ENCODE measurements around the gene CAPN12. TPM values are rescaled to one million over a fixed set of nuclear protein-coding genes. Genes with fewer than 3 reads are reported as not detected.
A peak's percentile ranks its signal among the peaks of the same experiment; 100 is the strongest.

Gene CAPN12
- total and polyA plus RNA-seq, 2 donors, result 1.6 to 6.5 TPM

DNA sequence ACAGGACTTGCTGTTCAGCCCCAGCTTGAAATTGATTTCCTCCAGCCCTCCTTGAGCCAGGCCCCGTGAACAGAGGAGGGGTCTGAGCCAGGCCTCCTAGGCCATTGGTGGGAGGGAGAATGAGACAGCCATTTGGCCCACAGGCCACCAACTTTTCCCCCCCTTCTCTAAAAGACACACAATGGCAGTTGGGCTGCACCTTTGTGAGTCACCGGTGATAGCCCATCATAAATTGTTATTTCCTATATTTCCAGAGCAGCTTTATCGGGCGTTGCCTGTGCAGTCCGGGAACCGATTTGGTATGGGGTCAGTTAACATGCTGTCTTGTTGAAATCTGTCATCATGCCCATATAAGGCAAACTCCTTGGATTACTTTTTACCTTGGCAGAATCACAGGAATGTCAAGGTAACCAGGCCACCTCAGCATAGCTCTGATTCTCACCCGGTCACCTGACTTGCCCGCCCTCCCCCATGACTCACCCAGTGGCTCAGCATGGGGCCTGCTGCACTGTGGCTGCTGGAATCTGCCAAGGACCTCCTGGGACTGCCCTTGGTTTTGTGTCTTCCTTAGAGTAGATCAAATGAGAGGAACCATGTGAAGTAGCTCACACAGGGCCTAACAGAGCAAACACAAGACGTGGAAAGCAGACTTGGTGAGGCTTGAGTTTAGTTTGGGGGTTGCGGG is 60.7 kb downstream of the CAPN12 start:
- Histone ChIP-seq H3K27ac (ENCODE audit: low read depth in 1 of 2, low read length in 1 of 2) (peak overlapping the region; percentile 74 to 82), H3K27me3 (ENCODE audit: control insufficient read depth in 2 of 2, insufficient read depth in 1 of 2, low read length in 1 of 2) (peaks cover 0 to 9% of the 10 kb centered on the region in 2 donors), H3K4me3 (ENCODE audit: low read length in 2 of 2) (no peak overlapping the region), H3K36me3 (ENCODE audit: control insufficient read depth in 2 of 2, insufficient read depth in 2 of 2, low read length in 1 of 2) (no peaks in the 10 kb centered on the region), H3K4me1 (ENCODE audit: control insufficient read depth in 2 of 2, insufficient read depth in 2 of 2, low read length in 2 of 2) (peaks cover 9 to 56% of the 10 kb centered on the region in 2 donors), H3K9me3 (ENCODE audit: control insufficient read depth in 2 of 2, insufficient read depth in 1 of 2, low read length in 1 of 2) (peaks cover 0 to 3% of the 10 kb centered on the region in 2 donors)
- DNase-seq (ENCODE audit: low read depth in 6 of 9, low spot score in 9 of 9), result no peak
- 64% methylated on average over 10 of the region's 10 CpGs for WGBS

GRCh38 chr19:38682872-38683392 is 61.3 kb downstream of the CAPN12 start:
- Histone ChIP-seq H3K27me3 (ENCODE audit: control insufficient read depth in 2 of 2, insufficient read depth in 1 of 2, low read length in 1 of 2) (peaks cover 0 to 11% of the 10 kb centered on the region in 2 donors), H3K4me1 (ENCODE audit: control insufficient read depth in 2 of 2, insufficient read depth in 2 of 2, low read length in 2 of 2) (peaks cover 9 to 60% of the 10 kb centered on the region in 2 donors), H3K4me3 (ENCODE audit: low read length in 2 of 2) (no peak overlapping the region), H3K9me3 (ENCODE audit: control insufficient read depth in 2 of 2, insufficient read depth in 1 of 2, low read length in 1 of 2) (peaks cover 0 to 3% of the 10 kb centered on the region in 2 donors), H3K27ac (ENCODE audit: low read depth in 1 of 2, low read length in 1 of 2) (peak overlapping the region; percentile 74 to 82), H3K36me3 (ENCODE audit: control insufficient read depth in 2 of 2, insufficient read depth in 2 of 2, low read length in 1 of 2) (no peaks in the 10 kb centered on the region)
- 96% methylated on average over 7 of the region's 7 CpGs for WGBS
- DNase-seq (ENCODE audit: low read depth in 6 of 9, low spot score in 9 of 9), result no peak

DNA sequence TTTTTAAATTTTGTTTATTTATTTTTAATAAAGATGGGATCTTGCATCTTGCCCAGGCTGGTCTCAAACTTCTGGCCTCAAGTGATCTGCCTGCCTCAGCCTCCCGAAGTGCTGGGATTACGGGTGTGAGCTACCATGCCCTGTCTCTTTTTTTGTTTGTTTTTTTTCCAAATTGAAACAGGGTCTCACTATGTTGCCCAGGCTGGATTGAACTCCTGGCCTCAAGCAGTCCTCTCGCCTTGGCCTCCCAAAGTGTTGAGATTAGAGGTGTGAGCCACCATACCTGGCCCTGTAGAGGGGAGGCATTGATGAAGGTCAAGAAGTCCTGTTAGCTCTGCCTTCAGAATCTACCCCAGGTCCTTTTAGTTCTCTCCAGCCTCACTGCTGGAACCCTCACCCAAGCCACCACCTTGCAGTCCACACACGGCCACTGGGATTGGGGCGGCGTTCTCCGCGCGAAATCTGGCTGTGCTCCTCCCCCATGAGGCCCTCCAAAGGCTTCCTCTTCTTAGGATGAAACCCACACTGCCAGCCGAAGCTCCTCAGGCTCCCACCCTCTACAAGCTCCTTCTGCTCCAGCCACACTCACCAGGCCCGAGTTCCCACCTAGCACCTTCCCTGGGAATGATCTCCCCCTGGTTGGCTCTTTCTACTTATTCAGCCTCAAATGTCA is 61.9 kb downstream of the CAPN12 start:
- Histone ChIP-seq H3K9me3 (ENCODE audit: control insufficient read depth in 2 of 2, insufficient read depth in 1 of 2, low read length in 1 of 2) (peaks cover 0 to 3% of the 10 kb centered on the region in 2 donors), H3K36me3 (ENCODE audit: control insufficient read depth in 2 of 2, insufficient read depth in 2 of 2, low read length in 1 of 2) (no peaks in the 10 kb centered on the region), H3K27me3 (ENCODE audit: control insufficient read depth in 2 of 2, insufficient read depth in 1 of 2, low read length in 1 of 2) (peaks cover 0 to 11% of the 10 kb centered on the region in 2 donors), H3K4me1 (ENCODE audit: control insufficient read depth in 2 of 2, insufficient read depth in 2 of 2, low read length in 2 of 2) (peaks cover 9 to 62% of the 10 kb centered on the region in 2 donors), H3K27ac (ENCODE audit: low read depth in 1 of 2, low read length in 1 of 2) (peak overlapping the region; percentile 74 to 82), H3K4me3 (ENCODE audit: low read length in 2 of 2) (no peak overlapping the region)
- no peak for DNase-seq (ENCODE audit: low read depth in 6 of 9, low spot score in 9 of 9)
- 95% methylated on average over 11 of the region's 11 CpGs for WGBS

Other genes starting within 250 kb of the CAPN12 start
- gene MAP4K1, start 126.5 kb downstream of the CAPN12 start, total RNA-seq, result 24.6 TPM
- 82.9 TPM for gene MAP4K1, start 126.5 kb downstream of the CAPN12 start, polyA plus RNA-seq
- gene EIF3K, start 125.3 kb downstream of the CAPN12 start, total RNA-seq, result 317 TPM
- gene EIF3K, start 125.3 kb downstream of the CAPN12 start, polyA plus RNA-seq, result 268 TPM
- gene ACTN4, start 96.8 kb downstream of the CAPN12 start, total RNA-seq, result 23.8 TPM
- 124 TPM for gene ACTN4, start 96.8 kb downstream of the CAPN12 start, polyA plus RNA-seq
- gene LGALS7, start 29.0 kb upstream of the CAPN12 start, total RNA-seq, result 7.0 TPM
- gene LGALS7, start 29.0 kb upstream of the CAPN12 start, polyA plus RNA-seq, result 129 TPM
- gene LGALS7B, start 44.7 kb upstream of the CAPN12 start, total RNA-seq, result 14.7 TPM
- gene LGALS7B, start 44.7 kb upstream of the CAPN12 start, polyA plus RNA-seq, result 234 TPM
- gene LGALS4, start 68.5 kb upstream of the CAPN12 start, total RNA-seq, result 1.1 TPM
- gene LGALS4, start 68.5 kb upstream of the CAPN12 start, polyA plus RNA-seq, result 6.8 TPM
- gene ECH1, start 87.3 kb upstream of the CAPN12 start, total RNA-seq, result 37.4 TPM
- gene ECH1, start 87.3 kb upstream of the CAPN12 start, polyA plus RNA-seq, result 178 TPM
- 269 TPM for gene HNRNPL, start 105.5 kb upstream of the CAPN12 start, total RNA-seq
- gene HNRNPL, start 105.5 kb upstream of the CAPN12 start, polyA plus RNA-seq, result 198 TPM
- 26.9 TPM for gene RINL, start 133.8 kb upstream of the CAPN12 start, total RNA-seq
- 38.2 TPM for gene RINL, start 133.8 kb upstream of the CAPN12 start, polyA plus RNA-seq
- gene SIRT2, start 155.1 kb upstream of the CAPN12 start, total RNA-seq, result 26.8 TPM
- 38.3 TPM for gene SIRT2, start 155.1 kb upstream of the CAPN12 start, polyA plus RNA-seq
- 12.6 TPM for gene NFKBIB, start 155.5 kb upstream of the CAPN12 start, total RNA-seq
- gene NFKBIB, start 155.5 kb upstream of the CAPN12 start, polyA plus RNA-seq, result 23.6 TPM
- gene CCER2, start 167.7 kb upstream of the CAPN12 start, total RNA-seq, result 0.28 TPM
- gene CCER2, start 167.7 kb upstream of the CAPN12 start, polyA plus RNA-seq, result 2.1 TPM
- gene SARS2, start 186.3 kb upstream of the CAPN12 start, total RNA-seq, result 15.0 TPM
- 30.9 TPM for gene SARS2, start 186.3 kb upstream of the CAPN12 start, polyA plus RNA-seq
- 32.1 TPM for gene MRPS12, start 186.5 kb upstream of the CAPN12 start, total RNA-seq
- gene MRPS12, start 186.5 kb upstream of the CAPN12 start, polyA plus RNA-seq, result 26.2 TPM
- gene FBXO17, start 231.3 kb upstream of the CAPN12 start, total RNA-seq, result 3.8 TPM
- gene FBXO17, start 231.3 kb upstream of the CAPN12 start, polyA plus RNA-seq, result 4.0 TPM

Data from thymus (tissue), 11 donors.